HFF-Myc (cell line): ENCODE results near the gene AHRR.

Source experiments
- DNase-seq: peaks from one replicate; pipeline ENCODE4 v3.0.0-alpha.2; 2011; ENCODE audit warnings: low read depth; ENCODE audit errors: extremely low read depth
- H3K4me3 ChIP-seq: replicated peaks from 2 replicates; pipeline ENCODE4 v1.5.1; 2011; ENCODE audit warnings: low read depth, mild to moderate bottlenecking, control low read depth, low read length
- TF ChIP-seq, protein P1 (sequence below): IDR thresholded peaks from 2 replicates; pipeline ENCODE4 v1.5.1; 2012; ENCODE audit warnings: mild to moderate bottlenecking, low read depth, low read length, control low read depth; ENCODE audit errors: missing control alignments

Gene AHRR

DNA sequence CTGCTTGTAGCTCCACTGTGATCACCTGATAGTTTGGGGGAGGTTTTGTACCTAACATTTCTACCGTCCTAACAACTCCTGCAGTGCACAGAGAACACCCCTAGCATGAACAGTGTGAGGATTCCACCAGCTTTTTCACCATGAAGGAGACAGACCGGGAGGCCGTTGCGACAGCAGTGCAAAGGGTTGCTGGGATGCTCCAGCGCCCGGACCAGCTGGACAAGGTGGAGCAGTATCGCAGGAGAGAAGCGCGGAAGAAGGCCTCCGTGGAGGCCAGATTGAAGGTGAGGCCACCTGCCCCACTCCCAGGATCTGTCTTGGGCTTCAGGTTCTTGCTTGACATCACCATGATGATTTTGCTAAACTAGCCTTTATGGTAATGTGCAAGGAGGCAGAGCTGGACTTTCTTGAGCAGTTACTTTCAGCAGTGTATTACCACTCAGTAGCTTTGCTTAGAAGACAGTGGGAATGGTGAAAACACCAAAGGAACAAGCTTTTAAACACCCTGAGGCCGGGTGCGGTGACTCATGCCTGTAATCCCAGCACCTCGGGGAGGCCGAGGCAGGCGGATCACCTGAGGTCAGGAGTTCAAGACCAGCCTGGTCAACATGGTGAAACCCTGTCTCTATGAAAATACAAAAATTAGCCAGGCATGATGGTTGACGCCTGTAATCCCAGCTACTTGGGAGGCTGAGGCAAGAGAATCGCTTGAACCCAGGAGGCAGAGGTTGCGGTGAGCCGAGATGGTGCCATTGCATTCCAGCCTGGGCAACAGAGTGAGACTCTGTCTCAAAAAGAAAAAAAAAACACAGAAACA is 124.8 kb downstream of the AHRR start:
- DNase-seq: no peak
- no peak overlapping the region for H3K4me3 ChIP-seq
- TF ChIP-seq, protein P1, sequence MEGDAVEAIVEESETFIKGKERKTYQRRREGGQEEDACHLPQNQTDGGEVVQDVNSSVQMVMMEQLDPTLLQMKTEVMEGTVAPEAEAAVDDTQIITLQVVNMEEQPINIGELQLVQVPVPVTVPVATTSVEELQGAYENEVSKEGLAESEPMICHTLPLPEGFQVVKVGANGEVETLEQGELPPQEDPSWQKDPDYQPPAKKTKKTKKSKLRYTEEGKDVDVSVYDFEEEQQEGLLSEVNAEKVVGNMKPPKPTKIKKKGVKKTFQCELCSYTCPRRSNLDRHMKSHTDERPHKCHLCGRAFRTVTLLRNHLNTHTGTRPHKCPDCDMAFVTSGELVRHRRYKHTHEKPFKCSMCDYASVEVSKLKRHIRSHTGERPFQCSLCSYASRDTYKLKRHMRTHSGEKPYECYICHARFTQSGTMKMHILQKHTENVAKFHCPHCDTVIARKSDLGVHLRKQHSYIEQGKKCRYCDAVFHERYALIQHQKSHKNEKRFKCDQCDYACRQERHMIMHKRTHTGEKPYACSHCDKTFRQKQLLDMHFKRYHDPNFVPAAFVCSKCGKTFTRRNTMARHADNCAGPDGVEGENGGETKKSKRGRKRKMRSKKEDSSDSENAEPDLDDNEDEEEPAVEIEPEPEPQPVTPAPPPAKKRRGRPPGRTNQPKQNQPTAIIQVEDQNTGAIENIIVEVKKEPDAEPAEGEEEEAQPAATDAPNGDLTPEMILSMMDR: no peak

DNA sequence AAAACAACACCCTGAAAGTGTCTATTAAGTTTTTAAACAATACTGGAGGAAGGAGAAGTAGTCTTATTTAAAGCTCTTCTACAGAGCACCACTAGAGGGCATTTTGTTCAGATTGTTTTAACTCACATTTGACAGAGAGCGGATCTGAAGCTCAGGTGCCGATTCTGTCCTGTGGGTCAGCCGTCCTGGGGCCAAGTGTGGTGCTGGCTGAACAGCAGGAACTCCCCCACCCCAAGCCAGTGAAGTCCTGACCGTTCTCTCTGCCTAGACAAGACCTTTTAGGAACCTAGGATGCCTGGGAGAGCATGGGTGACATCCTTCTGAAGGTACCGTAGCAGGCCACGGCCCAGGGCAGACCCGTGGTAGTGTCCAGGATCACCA is 125.4 kb downstream of the AHRR start:
- H3K4me3 ChIP-seq: no peak overlapping the region
- no peak for DNase-seq
- TF ChIP-seq, protein P1: peak; percentile 46

DNA sequence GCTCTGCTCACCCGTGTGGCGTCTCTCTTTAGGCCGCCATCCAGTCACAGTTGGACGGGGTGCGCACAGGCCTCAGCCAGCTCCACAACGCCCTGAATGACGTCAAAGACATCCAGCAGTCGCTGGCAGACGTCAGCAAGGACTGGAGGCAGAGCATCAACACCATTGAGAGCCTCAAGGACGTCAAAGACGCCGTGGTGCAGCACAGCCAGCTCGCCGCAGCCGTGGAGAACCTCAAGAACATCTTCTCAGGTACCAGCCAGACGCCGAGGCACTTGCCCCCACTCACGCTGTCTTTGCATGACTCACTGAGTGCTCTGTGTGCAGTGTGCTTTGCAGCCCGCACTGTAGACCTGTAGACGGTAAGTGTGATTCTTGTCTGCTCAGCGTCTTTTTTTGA is 126.0 kb downstream of the AHRR start:
- TF ChIP-seq, protein P1: no peak
- DNase-seq: no peak
- H3K4me3 ChIP-seq: no peak overlapping the region

DNA sequence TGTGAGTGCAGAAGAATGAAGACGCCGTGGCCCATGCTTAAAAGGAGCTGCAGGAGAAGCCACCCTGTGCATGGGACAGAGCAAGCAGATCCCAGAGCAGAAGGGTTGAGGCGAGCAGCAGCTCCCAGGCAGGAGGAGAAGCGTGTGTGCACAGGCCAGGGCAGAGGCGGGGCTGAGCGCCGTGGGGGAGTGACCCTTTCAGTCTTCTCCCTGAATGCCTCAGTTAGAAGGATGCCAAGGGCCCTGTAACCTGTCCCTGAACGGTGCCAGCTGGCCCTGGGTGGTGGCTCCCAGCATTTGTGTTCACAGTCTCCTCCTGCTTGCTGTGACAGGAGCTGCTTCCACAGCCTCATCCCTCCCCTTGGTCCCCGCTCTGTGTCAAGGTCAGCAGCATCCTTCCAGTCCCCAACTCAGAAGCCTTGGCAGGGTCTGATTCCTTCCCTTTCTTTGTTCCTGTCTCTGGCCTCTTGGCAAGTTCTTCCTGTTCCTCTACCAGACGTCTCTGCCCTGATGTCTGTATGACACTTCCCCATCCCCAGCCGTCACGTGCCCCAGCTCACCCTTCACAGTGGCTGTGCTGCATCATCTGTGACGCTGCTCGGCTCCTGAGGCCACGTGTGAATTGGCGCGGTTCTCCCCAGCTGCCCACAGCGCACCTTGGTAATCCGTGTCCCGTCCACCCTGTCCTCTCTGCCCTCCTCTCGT is 126.7 kb downstream of the AHRR start:
- TF ChIP-seq, protein P1: no peak
- no peak for DNase-seq
- H3K4me3 ChIP-seq: no peak overlapping the region

DNA sequence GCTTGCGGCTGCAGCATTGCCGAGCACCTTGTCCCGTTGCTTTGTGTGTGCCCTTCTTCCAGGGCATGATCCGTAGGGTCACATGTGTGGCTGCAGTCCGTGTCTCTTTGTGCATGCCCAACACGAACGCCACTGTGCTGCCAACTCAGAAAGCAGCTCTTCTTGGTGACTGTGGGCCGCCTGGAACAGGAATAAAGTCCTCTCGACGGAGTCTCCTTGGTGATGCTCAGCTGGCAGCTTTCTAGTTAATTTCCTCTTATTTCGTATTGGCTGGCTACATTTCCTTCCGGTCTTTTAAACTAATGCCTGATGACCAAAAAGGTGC is 127.2 kb downstream of the AHRR start:
- TF ChIP-seq, protein P1: no peak
- no peak overlapping the region for H3K4me3 ChIP-seq
- DNase-seq: no peak

DNA sequence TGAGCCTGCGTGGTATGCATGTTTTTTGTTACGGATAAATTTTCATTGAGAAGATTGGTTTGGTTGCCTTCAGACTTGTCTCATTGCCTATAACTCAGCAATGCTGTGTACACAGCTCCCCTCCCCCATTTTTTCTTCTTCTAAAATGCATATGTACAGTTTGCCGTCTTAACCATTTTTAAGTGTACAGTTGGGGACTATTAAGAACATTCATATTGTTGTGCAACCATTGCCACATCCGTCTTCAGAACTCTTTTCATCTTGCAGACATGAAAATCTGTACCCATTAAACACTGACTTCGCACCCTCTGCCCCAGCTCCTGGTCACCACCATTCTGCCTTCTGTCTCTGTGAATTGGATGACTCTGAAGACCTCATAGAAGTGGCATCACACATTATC is 127.6 kb downstream of the AHRR start:
- TF ChIP-seq, protein P1: no peak
- H3K4me3 ChIP-seq: no peak overlapping the region
- no peak for DNase-seq
